T-helper 1 cell (primary cell): ENCODE results near the gene CPED1.
"Not testable (repeated sequence)": the region's sequence is repeated elsewhere in the genome, so short reads cannot be mapped to it uniquely, and the experiment has no call there.

ENCODE experiments used
- DNase-seq, 5 donors: peaks; one replicate each; pipeline ENCODE4 v3.0.0-alpha.2; 2012 to 2020

CPED1 gene

DNA sequence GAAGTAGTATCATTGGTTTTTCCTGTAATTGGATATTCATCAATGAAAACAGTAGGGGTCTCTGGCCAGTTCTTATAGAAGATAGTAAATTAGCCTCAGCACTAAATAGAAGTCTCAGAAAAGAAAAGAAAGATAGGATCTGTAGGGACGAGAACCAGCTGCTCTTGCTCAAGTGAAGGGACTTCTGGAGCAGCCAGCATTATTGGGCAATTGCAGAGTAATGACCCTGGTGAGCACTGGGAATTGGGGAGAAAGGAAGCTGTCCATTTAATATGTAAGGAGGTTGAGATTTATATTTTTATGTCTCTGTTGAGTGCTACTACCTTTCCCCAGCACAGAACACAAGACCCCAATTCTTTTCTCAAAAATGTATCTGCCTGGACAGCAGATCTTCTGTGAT lies 279.1 kb downstream of the CPED1 start:
- DNase-seq = no peak

GRCh38 chr7:121269798-121270197 lies 281.3 kb downstream of the CPED1 start:
- no peak for DNase-seq

DNA sequence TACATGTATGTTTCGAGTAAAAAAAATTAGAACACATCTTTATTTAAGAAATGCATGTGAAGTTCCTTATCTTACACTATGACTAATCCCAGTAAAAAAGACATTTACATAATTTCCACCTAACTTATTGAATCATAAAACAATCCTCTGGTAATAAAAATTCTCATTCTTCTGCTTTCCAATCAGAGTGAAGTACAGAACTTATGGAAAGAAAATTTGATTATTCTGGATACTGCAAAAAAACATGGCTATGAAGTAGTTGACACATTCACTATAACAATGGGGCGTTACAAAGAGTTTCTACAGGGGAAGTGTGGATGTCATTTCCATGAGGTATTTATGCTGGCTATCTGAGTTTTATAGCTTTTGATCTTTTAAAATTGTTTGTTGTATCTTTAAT lies 282.6 kb downstream of the CPED1 start:
- DNase-seq = no peak

- DNase-seq = no peak
Observed at GRCh38 chr7:121271916-121272315, 283.4 kb downstream of the CPED1 start.

DNA sequence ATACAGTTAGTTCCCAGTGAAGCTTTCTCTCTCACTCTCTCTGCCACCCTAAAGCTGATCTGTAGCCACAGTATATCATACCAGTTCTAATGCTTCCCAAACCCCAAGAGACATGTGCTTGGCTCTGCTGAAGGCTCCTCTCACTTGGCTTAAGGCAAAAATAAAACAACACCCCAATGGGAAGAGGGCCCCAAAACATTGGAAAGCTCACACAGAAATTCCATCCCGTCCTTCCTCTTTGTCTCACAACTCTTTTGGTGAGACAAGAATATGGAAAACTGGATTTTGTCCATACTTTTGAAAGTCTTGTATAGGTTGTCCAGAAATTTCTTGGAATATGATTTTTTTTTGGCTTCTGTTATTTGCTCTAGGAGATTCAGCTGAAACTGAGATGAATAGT lies 284.2 kb downstream of the CPED1 start:
- no peak for DNase-seq

DNA sequence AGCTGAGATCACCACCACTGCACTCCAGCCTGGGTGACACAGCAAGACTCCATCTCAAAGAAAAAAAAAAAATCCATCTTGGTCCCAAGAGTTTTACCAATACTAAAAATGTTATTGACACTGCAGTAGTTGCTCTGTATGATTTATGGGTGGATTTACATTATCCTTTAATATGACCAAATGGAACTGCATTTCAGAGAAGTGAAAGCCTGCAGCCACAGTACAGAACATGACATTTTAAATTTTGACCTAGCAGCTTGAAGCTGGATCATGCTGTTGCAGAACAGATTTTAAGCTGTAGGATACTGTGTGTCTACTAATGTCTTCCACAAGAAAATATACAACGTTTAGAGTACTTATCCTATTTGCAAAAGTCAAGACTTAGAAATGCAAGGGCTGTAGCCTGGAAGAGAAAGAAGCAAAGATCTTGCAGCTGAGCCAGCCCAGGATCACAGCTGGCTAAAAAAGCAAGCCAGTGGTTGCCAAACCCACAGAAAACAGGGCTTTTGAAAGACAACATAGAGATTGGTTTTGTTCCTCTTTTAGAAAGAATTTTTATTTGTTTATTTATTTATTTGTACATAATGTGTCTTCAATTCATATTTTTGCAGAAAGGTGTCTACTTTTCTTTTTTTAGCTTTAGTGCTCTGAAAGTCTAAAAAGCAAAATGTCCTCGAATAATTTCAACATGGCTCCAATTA lies 285.1 kb downstream of the CPED1 start:
- DNase-seq = no peak

DNA sequence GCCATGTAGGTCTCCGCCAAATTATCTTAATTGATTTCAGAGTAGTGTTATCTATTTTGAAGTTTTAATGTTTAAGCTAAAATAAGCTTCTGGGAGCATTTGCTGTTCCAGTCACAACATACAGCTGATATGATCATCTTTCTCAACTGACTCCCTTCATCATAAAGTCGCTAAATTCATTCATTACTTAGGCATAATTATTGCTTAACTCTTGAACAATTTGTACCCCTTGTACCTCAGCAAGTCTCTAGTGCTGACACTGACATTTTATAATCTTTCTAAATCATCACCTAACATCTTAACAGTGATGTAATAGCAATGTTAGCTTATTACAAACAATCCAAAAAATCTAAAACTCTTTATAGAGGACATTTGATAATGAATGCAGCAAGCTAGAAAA lies 286.0 kb downstream of the CPED1 start:
- no peak for DNase-seq

DNA sequence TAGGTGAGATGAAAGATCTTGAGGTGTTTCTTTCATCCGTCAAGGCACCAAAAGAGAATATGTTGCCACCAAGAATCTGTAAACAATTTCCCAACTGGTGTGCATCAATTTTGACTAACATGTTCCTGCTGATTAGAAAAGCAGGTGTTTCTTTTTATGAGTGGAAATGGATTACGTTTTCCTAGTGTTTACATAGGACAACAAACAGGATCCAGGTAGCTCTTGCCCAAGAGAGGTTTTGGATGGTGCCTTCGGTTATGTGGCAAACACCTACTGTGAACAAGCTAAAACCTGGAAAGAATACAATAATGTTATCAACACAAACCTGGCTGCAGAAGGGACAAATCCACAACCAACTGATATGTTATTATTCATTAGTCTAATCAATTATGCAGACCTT lies 286.7 kb downstream of the CPED1 start:
- DNase-seq = no peak

- no peak for DNase-seq
Observed at GRCh38 chr7:121276313-121276712, 287.8 kb downstream of the CPED1 start.

DNA sequence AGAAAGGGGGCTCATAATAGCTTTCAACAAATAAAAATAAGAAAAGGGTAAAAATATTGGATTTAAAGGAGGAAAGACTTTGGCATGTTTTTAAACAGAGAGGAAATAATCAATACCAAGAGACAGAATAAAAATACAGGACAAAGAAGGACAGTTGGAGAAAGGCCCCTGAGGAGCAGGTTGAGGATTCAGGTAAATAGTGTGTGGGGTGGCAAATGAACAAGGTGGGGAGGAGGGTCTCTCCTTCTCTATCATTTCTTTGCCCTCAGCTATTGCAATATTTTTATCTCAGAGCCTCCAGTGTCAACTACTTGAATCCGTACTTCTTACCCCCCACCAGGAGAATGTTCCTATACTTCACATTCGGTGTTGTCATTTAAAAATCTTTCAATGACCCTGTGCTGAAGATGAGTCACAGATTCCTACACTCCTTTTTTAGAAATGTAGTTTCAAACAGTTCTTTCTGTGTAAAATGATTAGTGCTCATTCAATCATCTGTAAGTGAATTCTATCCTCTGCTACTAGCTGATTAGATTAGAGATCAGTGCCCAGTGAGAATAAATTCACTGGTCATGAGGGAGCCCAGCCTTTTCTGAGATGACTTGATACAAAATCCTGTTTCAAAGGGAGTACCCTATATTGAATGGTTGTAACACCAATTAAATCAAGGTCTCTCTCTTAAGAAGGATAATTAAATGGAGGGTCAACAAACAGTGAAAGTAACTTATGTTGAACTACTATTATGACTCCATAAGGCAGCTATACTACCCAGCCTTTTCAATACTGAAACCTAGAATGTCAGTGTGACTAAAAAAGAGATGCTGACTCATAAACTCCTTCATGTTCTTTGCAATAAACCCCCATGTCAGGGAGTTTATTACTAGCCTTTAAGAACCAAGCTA lies 289.9 kb downstream of the CPED1 start:
- DNase-seq = peak in 1 of 5 donors; percentile 74

- peak in 1 of 5 donors; percentile 1 for DNase-seq
Observed at GRCh38 chr7:121279060-121279620, 290.6 kb downstream of the CPED1 start.

DNA sequence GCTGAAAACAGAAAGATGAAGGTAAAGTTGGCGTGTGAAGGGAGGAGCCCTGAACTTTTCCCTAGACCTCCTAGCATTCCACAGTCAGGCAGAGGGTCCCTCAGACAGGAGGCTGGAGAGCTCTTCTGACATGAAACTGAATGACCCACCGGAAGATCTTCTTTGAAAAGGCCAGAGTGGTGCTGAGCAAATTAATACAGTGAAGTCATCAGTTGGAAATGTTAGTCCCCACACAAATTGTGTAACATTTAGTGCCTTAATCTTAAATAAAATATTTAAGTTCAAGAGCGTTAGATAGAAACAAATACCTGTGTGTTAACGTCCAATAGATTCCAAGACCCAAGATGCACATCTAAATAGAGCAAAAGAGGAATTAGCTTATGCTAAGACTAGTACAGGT lies 291.3 kb downstream of the CPED1 start:
- no peak for DNase-seq

DNA sequence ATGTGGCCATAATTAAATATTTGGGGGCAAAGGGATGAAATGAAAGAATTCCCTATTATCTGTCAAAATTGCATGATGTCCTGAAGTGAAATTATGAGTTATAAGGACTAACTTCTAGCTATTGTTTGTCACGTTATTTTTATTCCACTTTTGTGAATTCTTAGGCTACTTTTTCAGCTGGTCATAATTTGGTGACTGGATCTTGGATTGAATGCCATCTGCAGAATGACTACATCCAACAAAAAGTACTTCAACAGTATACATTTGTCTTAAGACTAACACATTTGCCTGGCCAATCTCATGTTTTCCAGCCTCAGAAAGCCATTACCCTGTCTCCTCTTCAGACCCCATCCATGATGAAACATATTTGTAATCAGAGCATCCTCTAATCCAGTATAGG lies 292.1 kb downstream of the CPED1 start:
- no peak for DNase-seq

DNA sequence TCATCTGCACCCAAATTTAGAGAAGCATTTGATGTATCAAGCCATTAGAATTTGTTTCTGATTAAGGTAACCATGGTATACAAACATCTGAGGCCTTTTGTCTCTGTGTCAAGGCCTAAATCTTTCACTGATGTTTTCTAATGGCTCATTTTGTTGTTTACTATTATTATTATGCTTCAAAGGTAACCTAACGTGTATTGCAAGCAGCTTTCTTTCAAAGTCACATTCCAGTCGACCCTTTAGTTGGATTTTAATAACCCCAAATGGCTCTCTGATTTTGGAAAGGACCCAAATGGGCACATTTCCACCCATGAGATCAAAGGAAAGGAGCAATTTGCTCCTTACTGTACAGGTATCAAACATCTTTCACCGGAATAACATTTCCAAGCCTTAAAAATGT lies 293.6 kb downstream of the CPED1 start:
- DNase-seq = no peak

- no peak for DNase-seq
Observed at GRCh38 chr7:121285066-121285667, 296.7 kb downstream of the CPED1 start.

- no peak for DNase-seq
Observed at GRCh38 chr7:121286186-121286585, 297.7 kb downstream of the CPED1 start.

DNA sequence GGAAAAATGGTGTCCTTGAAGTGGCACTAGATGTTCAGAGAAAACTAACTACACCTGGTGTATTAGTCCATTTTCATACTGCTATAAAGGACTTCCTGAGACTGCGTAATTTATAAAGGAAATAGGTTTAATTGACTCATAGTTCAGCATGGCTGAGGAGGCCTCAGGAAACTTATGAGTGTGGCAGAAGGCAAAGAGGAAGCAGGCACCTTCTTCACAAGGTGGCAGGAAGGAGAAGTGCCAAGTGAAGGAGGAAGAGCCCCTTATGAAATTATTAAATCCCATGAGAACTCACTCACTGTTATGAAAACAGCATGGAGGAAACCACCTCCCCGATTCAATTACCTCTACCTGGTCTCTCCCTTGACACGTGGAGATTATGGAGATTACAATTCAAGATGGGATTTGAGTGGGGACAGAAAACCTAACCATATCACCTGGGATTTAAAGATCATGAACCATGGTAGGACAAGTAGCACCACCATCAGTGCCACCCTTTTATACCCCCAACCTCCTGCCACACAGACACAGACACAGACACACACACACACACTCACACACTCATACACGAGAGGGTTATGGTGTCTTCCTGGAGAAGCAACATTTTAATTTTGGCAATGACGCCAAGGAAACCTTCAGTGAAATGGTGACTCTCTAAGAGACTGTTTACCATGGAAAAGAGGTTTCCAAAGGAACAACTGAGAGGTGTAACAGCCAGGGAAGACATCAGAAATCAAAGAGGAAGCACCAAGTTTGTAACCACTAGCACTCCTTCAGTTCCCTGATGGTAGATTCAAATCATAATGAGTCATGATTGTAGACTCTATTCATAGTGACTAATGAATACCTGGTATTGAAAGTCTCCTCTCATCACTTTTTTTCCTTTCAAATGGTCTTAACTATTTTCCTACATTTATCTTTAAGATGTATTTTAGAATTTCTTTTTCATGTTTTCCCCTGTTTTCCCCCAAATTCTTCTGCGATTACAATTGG lies 298.5 kb downstream of the CPED1 start:
- DNase-seq = no peak

GRCh38 chr7:121288894-121289293 lies 300.4 kb downstream of the CPED1 start:
- DNase-seq = no peak

GRCh38 chr7:121289930-121290329 lies 301.4 kb downstream of the CPED1 start:
- DNase-seq = not testable (repeated sequence)

DNA sequence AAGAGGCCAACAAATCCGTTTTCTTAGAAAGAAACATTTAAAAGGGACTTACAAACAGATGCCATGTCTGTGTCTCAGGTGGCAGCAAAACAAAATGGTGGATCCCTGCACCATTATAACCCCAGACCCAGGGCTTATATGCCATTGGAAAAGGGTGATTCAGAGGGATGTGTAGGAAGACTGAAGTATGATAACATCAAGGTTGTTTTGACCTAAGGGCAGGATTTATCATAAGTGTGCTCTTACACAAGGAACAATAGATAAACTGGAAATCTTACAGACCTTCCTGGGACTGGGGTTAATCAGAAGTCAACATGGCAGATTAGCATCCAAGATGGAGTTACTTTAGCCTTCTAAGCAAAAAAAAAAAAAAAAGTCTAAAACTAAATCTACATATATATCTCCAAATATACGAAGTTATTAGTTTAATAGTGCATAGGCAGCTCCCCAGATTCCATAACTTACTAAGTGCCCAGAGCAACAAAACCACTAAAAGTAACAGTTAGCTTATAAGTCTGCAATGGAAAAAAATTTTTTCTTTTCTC lies 306.0 kb downstream of the CPED1 start:
- no peak for DNase-seq

GRCh38 chr7:121297843-121298242 lies 309.3 kb downstream of the CPED1 start:
- DNase-seq = no peak

DNA sequence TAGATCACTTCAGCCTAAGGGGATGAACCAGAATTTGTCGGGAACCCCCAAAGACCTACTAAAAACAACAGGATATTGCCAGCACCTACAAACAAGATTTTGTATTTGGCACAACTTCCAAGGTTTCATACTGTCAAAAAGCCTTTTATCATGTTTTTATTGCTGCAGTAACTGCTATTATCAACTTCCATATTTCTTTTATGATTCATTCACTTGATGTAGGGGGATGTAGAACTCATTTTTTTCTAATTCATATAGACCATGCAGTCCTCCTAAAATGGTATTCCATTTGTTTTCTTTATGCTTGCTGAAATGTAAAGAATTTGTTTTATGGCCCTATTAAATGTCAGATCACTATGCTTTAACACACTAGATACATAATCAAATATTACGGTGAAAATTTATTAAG lies 310.3 kb downstream of the CPED1 start:
- DNase-seq = no peak
